GM19455 (cell line): ENCODE results near the gene SEL1L3.
"Not testable (repeated sequence)": the region's sequence is repeated elsewhere in the genome, so short reads cannot be mapped to it uniquely, and the experiment has no call there.

ENCODE experiments used
- ATAC-seq: cut with Tn5 transposase; IDR thresholded peaks from one replicate; pipeline ENCODE4 v1.9.1; 2021; ENCODE audit not compliant: unreplicated experiment

The SEL1L3 gene

DNA sequence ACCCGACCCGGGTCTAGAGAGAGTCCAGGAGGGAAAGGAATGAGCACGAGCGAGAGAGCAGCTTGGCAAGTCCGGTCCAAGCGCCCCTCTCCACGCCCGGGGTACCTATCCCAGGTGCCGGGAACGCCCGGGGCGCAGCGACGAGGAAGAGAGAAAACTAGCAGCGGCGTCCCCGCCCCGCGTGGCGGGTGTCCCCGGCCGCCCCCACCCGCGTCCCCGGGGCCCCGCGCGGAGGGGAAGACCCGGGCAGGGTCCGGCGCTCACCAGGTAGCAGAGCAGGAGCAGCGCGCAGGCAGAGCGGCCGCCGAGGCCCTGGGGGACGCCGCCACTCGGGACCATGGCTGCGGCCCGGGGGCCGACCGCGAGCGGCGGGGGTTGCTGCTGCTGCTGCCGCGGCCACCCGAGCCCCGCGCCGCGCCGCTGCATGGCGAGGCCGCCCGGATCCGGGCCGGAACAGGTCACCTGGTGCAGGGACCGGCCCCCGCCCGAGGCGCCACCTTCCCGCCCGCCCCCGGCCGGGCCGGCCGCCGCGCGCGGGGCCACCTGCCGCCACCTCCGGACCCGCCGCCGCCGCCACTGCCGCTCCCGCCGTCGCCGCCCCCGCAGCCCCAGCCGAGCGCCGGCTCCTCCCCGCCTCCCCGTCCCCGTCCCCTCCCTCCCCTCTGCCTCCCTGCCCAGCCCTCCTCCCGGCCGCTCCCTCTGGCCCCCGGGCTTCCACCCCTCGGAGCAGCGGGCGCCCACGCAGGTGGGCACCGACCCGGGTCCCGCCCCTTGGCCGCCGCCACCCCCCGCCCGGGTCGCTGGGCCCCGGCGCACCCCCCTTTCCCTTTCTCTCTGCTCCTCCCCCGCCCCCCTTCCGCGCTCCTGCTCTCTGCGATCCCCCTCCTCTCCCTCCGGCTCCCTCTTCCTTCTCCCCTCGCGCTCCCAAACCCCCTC is at the start of gene SEL1L3:
Gene SEL1L3 (minus strand): TSS at position 578 of the 936 bp plus-strand sequence. CDS start 152 bp downstream, at position 426.
- no peak for ATAC-seq

GRCh38 chr4:25911356-25911755 is 48.6 kb upstream of the SEL1L3 start:
- no peak for ATAC-seq

GRCh38 chr4:25908491-25908901 is 45.7 kb upstream of the SEL1L3 start:
- ATAC-seq: no peak

GRCh38 chr4:25906113-25906512 is 43.3 kb upstream of the SEL1L3 start:
- not testable (repeated sequence) for ATAC-seq

DNA sequence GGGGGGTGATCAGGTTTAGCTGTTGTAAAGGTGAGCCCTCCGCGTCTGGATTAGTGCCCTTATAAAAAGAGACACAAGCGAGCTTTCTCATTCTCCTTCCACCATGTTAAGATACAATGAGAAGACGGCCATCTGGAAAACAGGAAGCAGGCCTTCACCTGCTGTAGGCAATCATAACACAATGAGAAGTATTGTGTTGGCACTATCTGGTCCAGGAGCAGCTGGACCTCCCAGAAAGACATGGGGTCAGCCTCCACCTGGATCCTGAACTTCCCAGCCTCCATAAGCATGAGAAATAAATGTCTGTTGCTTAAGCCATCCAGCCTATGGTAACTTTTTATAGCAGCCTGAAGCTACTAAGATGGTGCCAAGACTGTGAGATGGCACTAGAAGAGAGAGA is 42.6 kb upstream of the SEL1L3 start:
- ATAC-seq: no peak

DNA sequence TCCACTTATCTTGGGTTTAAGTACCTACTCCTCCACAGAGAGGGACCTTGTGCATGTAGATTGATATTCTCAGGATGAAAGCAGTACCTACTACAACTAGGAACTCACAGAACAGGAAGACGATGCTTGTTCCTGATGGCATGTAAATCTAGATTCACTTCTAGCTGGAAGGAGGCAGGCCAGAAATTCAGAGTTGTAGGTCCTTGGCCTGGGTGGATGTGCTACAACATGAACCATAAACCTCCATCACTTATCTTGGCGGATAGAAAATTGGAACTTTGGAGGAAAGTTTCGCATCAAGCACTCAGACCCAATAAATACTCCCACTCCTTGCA is 41.9 kb upstream of the SEL1L3 start:
- ATAC-seq: no peak

DNA sequence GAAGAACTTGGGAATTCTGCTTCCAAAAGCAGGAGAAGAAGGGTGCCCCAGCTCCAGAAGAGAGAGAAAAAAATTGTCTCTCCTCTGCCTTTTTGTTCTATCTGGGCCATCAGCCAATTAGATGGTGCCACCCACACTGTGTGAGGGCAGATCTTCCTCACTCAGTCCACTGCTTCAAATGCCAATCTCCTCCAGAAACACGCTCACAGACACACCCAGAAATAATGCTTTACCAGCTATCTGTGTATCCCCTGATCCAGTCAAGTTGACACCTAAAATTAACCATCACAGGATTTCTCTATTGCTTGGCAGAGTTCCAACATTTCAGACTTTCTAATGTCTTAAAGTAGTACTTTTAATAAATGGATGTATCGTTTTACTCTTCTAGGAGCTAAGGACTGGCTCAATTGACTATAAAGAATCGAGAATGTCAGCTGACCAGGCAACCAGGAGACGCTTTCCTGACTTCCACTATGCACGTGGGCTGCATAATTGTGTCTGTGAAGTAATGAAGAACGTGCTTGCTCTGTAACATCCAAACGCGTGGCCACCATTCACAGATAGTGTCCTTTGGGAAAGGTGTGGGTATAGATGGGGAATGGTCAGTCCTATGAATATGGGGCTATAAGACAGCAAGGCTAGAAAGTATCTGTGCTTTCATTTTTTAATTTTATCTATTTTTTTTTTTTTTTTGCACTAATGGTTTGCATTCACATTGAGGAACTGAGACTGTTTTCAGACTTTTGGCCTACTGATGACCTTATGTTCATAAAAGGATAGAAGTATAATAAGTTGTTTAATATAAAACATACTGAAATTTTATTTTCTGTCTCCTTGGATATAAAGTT is 41.3 kb upstream of the SEL1L3 start:
- ATAC-seq: no peak

DNA sequence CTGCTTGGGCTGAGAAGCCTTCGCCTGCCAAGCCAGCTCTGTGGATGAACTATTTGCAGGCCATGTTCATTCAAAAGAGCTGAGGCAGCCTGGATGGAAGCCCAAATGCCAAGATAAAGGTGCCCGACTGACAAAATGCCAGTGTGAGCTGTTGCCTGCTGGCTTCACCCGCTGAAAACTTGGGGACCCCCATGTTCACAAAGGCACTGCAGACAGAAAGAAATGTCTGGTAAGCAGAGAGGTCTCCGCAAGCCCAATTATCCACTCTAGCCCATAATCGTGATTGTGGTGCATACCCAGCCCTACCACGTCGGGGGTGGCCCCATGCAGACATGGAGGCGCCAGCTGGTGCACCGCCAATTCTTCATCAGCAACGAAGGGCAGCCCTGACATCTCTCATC is 38.2 kb upstream of the SEL1L3 start:
- ATAC-seq: no peak

DNA sequence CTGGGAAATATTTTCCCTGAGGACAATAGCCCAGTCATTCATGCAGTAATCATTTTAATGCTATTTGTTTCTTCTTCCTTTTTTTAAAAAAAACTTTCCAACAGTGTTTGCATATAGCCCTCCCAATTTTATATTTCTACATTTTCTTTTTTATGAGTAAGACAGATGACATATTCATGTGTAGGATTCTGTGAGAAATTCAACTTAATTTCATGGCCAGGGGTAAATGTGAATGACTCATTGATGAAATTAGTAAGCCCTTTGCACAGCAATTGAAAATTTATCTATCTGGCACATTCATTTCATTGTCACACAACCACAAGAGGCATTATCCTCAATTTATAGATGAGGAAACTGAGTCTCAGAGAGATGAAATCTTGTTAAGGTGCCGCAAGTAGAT is 37.5 kb upstream of the SEL1L3 start:
- no peak for ATAC-seq

DNA sequence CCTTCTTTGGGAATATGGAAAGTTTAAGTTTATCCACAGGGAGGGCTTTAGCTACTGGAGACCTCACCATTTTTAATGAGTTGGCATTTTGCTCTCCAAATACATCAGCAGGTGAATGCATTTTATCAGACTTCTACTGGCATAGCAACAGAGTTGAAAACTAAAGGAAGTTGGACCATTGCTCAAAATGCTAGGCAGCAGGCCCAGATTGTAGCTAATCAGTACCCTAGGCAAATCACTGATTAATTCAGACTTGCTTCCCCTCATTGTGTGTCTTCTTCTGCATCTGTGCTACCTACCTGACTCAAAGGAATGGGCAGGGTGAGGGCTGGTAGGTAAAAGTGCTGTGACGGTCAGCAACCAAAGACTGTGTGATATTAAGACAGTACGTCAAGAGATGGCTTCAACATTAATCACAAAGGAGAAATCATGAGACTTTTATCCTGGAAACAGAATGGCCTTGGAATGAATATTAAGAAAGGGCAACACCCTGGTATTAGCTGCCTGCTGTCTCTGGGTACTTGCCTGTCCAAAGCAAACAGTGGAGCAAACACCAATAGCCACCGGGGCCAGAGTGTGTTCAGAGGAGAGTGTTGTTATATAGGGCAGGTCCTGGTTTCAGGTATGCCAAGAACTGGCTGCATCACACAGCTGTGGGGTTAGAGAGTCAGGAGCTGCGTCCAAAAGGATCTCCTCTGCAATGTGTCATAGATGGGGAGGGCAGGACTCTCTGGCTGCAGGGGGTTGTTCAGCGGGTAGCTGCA is 34.2 kb upstream of the SEL1L3 start:
- no peak for ATAC-seq

- ATAC-seq: no peak
These were observed 30.0 kb upstream of the SEL1L3 start for GRCh38 chr4:25892796-25893195.

GRCh38 chr4:25890571-25891485 is 28.0 kb upstream of the SEL1L3 start:
- ATAC-seq: no peak

GRCh38 chr4:25889589-25890503 is 27.1 kb upstream of the SEL1L3 start:
- no peak for ATAC-seq

DNA sequence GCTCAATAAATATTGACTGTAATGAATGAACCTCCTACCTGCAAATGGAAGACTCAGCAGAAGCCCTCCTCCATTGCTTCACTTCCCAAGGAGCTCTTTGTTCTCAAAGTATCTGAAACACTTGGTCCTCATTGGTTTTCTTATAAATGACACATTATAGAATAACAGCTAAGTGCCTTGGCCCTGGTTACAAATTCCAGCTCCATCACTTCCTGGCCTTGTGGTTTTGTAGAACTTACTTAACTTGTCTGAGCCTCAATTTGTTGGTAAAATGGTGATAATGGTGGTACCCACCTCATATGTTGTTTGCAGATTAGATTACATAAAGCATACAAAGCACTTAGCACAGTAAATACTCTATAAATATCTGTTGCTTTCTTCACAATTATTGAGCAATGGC is 26.0 kb upstream of the SEL1L3 start:
- no peak for ATAC-seq

- no peak for ATAC-seq
These were observed 21.4 kb upstream of the SEL1L3 start for GRCh38 chr4:25884031-25884782.

DNA sequence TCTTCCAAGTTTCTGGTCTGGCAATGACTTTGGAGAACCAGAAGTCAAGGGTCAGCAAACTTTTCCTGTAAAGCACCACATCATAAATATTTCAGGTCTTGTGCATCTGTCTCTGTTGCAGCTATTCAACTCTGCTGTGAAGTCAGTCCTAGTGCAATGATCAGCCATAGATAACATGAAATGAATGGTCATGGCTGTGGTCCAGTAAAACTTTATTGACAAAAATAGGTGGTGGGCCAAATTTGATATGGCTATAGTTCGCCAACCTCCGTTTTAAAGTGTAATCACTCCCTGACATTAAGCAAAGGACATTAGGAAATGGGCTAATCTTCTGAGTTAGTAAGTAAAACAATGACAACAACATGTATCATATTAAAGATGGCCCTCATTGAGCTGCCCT is 20.8 kb upstream of the SEL1L3 start:
- no peak for ATAC-seq

- ATAC-seq: no peak
These were observed 19.4 kb upstream of the SEL1L3 start for GRCh38 chr4:25882226-25882625.

DNA sequence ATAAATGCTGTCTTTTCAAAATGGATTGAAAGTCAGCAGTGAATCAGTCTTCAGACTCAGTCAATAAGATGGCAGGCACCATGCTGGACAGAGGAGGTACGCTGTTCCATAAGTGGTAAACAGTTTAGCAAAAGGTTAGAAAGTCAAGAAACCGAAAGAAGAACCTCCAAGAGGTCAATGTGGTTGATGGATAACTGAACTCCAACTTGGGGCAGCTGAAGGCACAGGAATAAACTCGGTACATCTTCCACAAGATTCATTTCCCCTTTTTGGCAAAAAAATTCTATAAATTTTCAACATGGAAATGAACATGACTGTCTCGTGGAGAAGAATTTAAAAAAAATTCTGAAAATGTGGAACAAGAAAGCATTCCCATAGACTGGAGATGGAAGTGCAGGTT is 18.4 kb upstream of the SEL1L3 start:
- ATAC-seq: no peak
